GM21529 (cell line): ENCODE results near the gene TRIM71.
"Not testable (repeated sequence)": the region's sequence is repeated elsewhere in the genome, so short reads cannot be mapped to it uniquely, and the experiment has no call there.

ENCODE experiments used
- ATAC-seq: cut with Tn5 transposase; IDR thresholded peaks from one replicate; pipeline ENCODE4 v1.9.1; 2021; ENCODE audit not compliant: unreplicated experiment

TRIM71 gene

GRCh38 chr3:32842531-32842931, 24.7 kb downstream of the TRIM71 start:
- no peak for ATAC-seq

GRCh38 chr3:32842987-32843386, 25.2 kb downstream of the TRIM71 start:
- no peak for ATAC-seq

GRCh38 chr3:32843510-32844321, 25.9 kb downstream of the TRIM71 start:
- no peak for ATAC-seq

- ATAC-seq, result no peak
These were observed 26.5 kb downstream of the TRIM71 start for GRCh38 chr3:32844322-32844654.

- no peak for ATAC-seq
These were observed 27.1 kb downstream of the TRIM71 start for GRCh38 chr3:32844914-32845313.

- not testable (repeated sequence) for ATAC-seq
These were observed 27.7 kb downstream of the TRIM71 start for GRCh38 chr3:32845546-32845945.

GRCh38 chr3:32847045-32847444, 29.2 kb downstream of the TRIM71 start:
- not testable (repeated sequence) for ATAC-seq

- no peak for ATAC-seq
These were observed 29.7 kb downstream of the TRIM71 start for GRCh38 chr3:32847528-32847927.

- ATAC-seq, result no peak
These were observed 30.4 kb downstream of the TRIM71 start for GRCh38 chr3:32848215-32848614.

- no peak for ATAC-seq
These were observed 31.2 kb downstream of the TRIM71 start for GRCh38 chr3:32849046-32849445.

GRCh38 chr3:32850226-32850625, 32.4 kb downstream of the TRIM71 start:
- ATAC-seq, result no peak

GRCh38 chr3:32850636-32851035, 32.8 kb downstream of the TRIM71 start:
- no peak for ATAC-seq

- no peak for ATAC-seq
These were observed 34.3 kb downstream of the TRIM71 start for GRCh38 chr3:32852146-32852545.

- ATAC-seq, result no peak
These were observed 37.7 kb downstream of the TRIM71 start for GRCh38 chr3:32855350-32855953.

- no peak for ATAC-seq
These were observed 38.6 kb downstream of the TRIM71 start for GRCh38 chr3:32856355-32856889.

GRCh38 chr3:32856901-32857507, 39.2 kb downstream of the TRIM71 start:
- no peak for ATAC-seq

GRCh38 chr3:32857921-32858320, 40.1 kb downstream of the TRIM71 start:
- ATAC-seq, result no peak

GRCh38 chr3:32859604-32860237, 41.9 kb downstream of the TRIM71 start:
- ATAC-seq, result no peak

- ATAC-seq, result no peak
These were observed 42.7 kb downstream of the TRIM71 start for GRCh38 chr3:32860499-32860898.

GRCh38 chr3:32861681-32862080, 43.9 kb downstream of the TRIM71 start:
- no peak for ATAC-seq

GRCh38 chr3:32862247-32862935, 44.6 kb downstream of the TRIM71 start:
- no peak for ATAC-seq
